HG03520 (cell line): ENCODE measurements around the gene CEBPA.
A peak's percentile ranks its signal among the peaks of the same experiment; 100 is the strongest.

Source experiments
- ATAC-seq: cut with Tn5 transposase; IDR thresholded peaks from one replicate; pipeline ENCODE4 v1.9.1; 2021; ENCODE audit warnings: mild to moderate bottlenecking, moderate library complexity; ENCODE audit not compliant: unreplicated experiment

CEBPA gene

GRCh38 chr19:33302175-33302973 is at the start of gene CEBPA:
CEBPA (minus strand) TSS chr19:33302534; CDS start chr19:33302414, 120 bp downstream.
- ATAC-seq, result peak; percentile 85

- no peak for ATAC-seq
Observed at GRCh38 chr19:33350538-33351309, 48.4 kb upstream of the CEBPA start.

GRCh38 chr19:33349319-33350289 is 47.3 kb upstream of the CEBPA start:
- ATAC-seq, result no peak

GRCh38 chr19:33348301-33349010 is 46.1 kb upstream of the CEBPA start:
- ATAC-seq, result no peak

- no peak for ATAC-seq
Observed at GRCh38 chr19:33347300-33347699, 45.0 kb upstream of the CEBPA start.

GRCh38 chr19:33346665-33347064 is 44.3 kb upstream of the CEBPA start:
- ATAC-seq, result no peak

- no peak for ATAC-seq
Observed at GRCh38 chr19:33345163-33345562, 42.8 kb upstream of the CEBPA start.

- no peak for ATAC-seq
Observed at GRCh38 chr19:33344573-33344925, 42.2 kb upstream of the CEBPA start.

GRCh38 chr19:33343859-33344572 is 41.7 kb upstream of the CEBPA start:
- ATAC-seq, result no peak

- ATAC-seq, result no peak
Observed at GRCh38 chr19:33343301-33343700, 41.0 kb upstream of the CEBPA start.

GRCh38 chr19:33340991-33341390 is 38.7 kb upstream of the CEBPA start:
- ATAC-seq, result no peak

GRCh38 chr19:33339016-33339984 is 37.0 kb upstream of the CEBPA start:
- ATAC-seq, result no peak

GRCh38 chr19:33335446-33335845 is 33.1 kb upstream of the CEBPA start:
- ATAC-seq, result no peak

GRCh38 chr19:33334271-33334670 is 31.9 kb upstream of the CEBPA start:
- ATAC-seq, result no peak

GRCh38 chr19:33333642-33334041 is 31.3 kb upstream of the CEBPA start:
- no peak for ATAC-seq

GRCh38 chr19:33333151-33333550 is 30.8 kb upstream of the CEBPA start:
- no peak for ATAC-seq

GRCh38 chr19:33332248-33332647 is 29.9 kb upstream of the CEBPA start:
- ATAC-seq, result no peak

GRCh38 chr19:33329736-33330135 is 27.4 kb upstream of the CEBPA start:
- ATAC-seq, result no peak

GRCh38 chr19:33329060-33329459 is 26.7 kb upstream of the CEBPA start:
- ATAC-seq, result no peak
